ENCODE results near the gene GK2. TPM values are rescaled to one million over a fixed set of nuclear protein-coding genes. Genes with fewer than 3 reads are reported as not detected.

Gene GK2
- polyA plus RNA-seq, 1 donor from 2014 or later = not detected

DNA sequence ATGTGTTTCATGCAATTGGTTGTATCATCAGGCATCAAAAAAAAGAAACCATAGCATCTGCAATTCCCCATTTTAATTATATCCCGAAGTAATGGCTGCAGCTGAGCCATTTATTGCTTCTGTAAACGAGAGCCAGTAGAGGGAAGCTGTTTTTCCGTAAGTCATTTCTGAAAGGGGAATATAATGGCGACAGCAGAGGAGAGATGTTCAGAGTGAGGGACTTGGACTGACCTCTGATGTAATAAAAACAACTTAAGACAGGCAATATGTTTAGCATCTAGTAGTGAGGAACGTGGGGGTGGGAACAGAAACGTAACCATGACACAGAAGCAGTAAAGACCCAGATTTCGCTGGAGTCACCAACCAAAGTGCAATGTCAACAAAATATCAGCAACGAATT, 50.7 kb downstream of the GK2 start:
- H2AFZ ChIP-seq (ENCODE audit: low read depth, low read length) = no peak overlapping the region

More for the DNA sequence above, 50.7 kb downstream of the GK2 start:
- Histone ChIP-seq H3K9me2 (ENCODE audit: insufficient read depth, low read length) (no peaks in the 10 kb centered on the region), H3K27me3 (ENCODE audit: insufficient read depth, low read depth, low read length) (no peaks in the 10 kb centered on the region), H3K9me3 (ENCODE audit: low read length) (no peaks in the 10 kb centered on the region), H3K27ac (ENCODE audit: low read length) (no peak overlapping the region), H4K20me1 (ENCODE audit: insufficient read depth) (no peaks in the 10 kb centered on the region), H3K4me2 (ENCODE audit: low read length) (no peak overlapping the region), H3K36me3 (ENCODE audit: insufficient read depth, low read length) (no peaks in the 10 kb centered on the region), H3K79me2 (replicated peaks; ENCODE audit: insufficient read depth, low read length) (no peaks in the 10 kb centered on the region), H3F3A (ENCODE audit: insufficient read depth, low read length, poor library complexity, severe bottlenecking) (no peaks in the 10 kb centered on the region), H3K9ac (ENCODE audit: low read length) (no peak overlapping the region), H3K4me3 (ENCODE audit: low read length) (no peak overlapping the region)
- TF ChIP-seq TAF1 (IDR thresholded peaks at IDR 0.05; ENCODE audit: low read depth) (no peak), RAD21 (conservative IDR thresholded peaks at IDR 0.05) (no peak), MXI1 (conservative IDR thresholded peaks at IDR 0.05; ENCODE audit: poor library complexity, severe bottlenecking) (no peak), EZH2 (IDR thresholded peaks at IDR 0.05; ENCODE audit: borderline replicate concordance, insufficient read depth, low read length, poor library complexity, severe bottlenecking) (no peak), SMC3 (conservative IDR thresholded peaks at IDR 0.05; ENCODE audit: poor library complexity) (no peak)
- TF ChIP-seq, protein P1, sequence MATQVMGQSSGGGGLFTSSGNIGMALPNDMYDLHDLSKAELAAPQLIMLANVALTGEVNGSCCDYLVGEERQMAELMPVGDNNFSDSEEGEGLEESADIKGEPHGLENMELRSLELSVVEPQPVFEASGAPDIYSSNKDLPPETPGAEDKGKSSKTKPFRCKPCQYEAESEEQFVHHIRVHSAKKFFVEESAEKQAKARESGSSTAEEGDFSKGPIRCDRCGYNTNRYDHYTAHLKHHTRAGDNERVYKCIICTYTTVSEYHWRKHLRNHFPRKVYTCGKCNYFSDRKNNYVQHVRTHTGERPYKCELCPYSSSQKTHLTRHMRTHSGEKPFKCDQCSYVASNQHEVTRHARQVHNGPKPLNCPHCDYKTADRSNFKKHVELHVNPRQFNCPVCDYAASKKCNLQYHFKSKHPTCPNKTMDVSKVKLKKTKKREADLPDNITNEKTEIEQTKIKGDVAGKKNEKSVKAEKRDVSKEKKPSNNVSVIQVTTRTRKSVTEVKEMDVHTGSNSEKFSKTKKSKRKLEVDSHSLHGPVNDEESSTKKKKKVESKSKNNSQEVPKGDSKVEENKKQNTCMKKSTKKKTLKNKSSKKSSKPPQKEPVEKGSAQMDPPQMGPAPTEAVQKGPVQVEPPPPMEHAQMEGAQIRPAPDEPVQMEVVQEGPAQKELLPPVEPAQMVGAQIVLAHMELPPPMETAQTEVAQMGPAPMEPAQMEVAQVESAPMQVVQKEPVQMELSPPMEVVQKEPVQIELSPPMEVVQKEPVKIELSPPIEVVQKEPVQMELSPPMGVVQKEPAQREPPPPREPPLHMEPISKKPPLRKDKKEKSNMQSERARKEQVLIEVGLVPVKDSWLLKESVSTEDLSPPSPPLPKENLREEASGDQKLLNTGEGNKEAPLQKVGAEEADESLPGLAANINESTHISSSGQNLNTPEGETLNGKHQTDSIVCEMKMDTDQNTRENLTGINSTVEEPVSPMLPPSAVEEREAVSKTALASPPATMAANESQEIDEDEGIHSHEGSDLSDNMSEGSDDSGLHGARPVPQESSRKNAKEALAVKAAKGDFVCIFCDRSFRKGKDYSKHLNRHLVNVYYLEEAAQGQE (IDR thresholded peaks at IDR 0.05; ENCODE audit: borderline replicate concordance) = no peak

Other genes with a start within 250 kb of the GK2 start
- gene NAA11, start 82.2 kb downstream of the GK2 start, polyA plus RNA-seq = not detected in 2 replicates

Data from neural cell (in vitro differentiated cells).